RWPE2 (cell line): ENCODE measurements around the gene CDC42EP2.

Experiments used
- ATAC-seq: fragments of 200-7000 bp; cut with Tn5 transposase; 3 replicates; pipeline ENCODE4 v1.9.1; 2021; ENCODE audit warnings: low read depth
- DNase-seq: peaks from one replicate; pipeline ENCODE4 v3.0.0-alpha.2; 2020; ENCODE audit warnings: low spot score
- H3K27ac ChIP-seq: fragments of 450-650 bp; 2 replicates; pipeline ENCODE4 v1.5.1; 2017; ENCODE audit warnings: mild to moderate bottlenecking; ENCODE audit not compliant: poor library complexity, severe bottlenecking
- H3K27me3 ChIP-seq: fragments of 250-450 bp; sonication (Bioruptor Pico); 2 replicates; pipeline ENCODE4 v1.5.1; 2021; ENCODE audit warnings: mild to moderate bottlenecking, moderate library complexity; ENCODE audit not compliant: insufficient read depth, poor library complexity, severe bottlenecking
- H3K36me3 ChIP-seq: fragments of 250-450 bp; sonication (Bioruptor Pico); 2 replicates; pipeline ENCODE4 v1.5.1; 2020; ENCODE audit warnings: low read depth, mild to moderate bottlenecking, moderate library complexity
- H3K4me1 ChIP-seq: fragments of 250-450 bp; sonication (Bioruptor Pico); 2 replicates; pipeline ENCODE4 v1.5.1; 2021; ENCODE audit warnings: mild to moderate bottlenecking, moderate library complexity; ENCODE audit not compliant: insufficient read depth, poor library complexity, severe bottlenecking
- H3K4me3 ChIP-seq: fragments of 250-450 bp; sonication (Bioruptor Pico); 2 replicates; pipeline ENCODE4 v1.5.1; 2021; ENCODE audit warnings: mild to moderate bottlenecking, moderate library complexity; ENCODE audit not compliant: severe bottlenecking
- H3K9me3 ChIP-seq: fragments of 250-450 bp; sonication (Bioruptor Pico); 2 replicates; pipeline ENCODE4 v1.5.1; 2021; ENCODE audit warnings: mild to moderate bottlenecking, moderate library complexity; ENCODE audit not compliant: severe bottlenecking
- TF ChIP-seq, protein P1 (sequence below): fragments of 450-650 bp; IDR thresholded peaks from one replicate; pipeline ENCODE4 v1.5.1; 2017; ENCODE audit warnings: mild to moderate bottlenecking, moderate library complexity; ENCODE audit not compliant: poor library complexity, severe bottlenecking

The CDC42EP2 gene

DNA sequence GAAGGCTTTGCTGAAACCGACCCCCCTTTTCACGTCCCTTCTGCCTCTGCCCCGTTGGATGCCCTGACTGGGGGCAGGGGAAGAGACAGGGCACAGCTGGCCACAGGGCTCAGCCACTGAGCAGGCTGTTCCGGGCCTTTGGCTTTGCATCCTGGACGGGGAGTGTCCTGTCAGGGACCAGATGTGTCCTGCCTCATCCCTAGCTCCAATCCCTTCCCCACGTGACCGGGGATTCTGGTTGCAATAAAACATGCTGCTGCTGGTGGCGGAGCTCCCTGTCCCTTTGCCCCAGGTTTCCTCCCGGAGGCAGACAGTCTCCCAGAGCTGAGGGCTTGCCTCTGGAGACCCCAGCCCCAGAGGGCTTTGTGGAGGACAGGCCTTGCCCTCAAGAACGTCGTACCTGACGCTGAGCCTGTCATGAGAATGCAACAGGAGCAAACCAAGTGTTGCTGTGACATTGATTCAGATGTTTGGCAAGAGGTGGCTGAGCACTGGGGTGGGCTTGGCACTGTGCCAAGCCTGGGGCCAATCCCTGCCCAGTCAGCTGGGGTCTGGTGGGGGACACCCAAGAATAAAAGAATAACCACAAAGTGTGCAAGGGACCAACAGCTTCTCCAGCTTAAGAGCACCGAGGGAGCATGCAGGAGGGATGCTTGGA, 7.3 kb downstream of the CDC42EP2 start:
- TF ChIP-seq, protein P1, sequence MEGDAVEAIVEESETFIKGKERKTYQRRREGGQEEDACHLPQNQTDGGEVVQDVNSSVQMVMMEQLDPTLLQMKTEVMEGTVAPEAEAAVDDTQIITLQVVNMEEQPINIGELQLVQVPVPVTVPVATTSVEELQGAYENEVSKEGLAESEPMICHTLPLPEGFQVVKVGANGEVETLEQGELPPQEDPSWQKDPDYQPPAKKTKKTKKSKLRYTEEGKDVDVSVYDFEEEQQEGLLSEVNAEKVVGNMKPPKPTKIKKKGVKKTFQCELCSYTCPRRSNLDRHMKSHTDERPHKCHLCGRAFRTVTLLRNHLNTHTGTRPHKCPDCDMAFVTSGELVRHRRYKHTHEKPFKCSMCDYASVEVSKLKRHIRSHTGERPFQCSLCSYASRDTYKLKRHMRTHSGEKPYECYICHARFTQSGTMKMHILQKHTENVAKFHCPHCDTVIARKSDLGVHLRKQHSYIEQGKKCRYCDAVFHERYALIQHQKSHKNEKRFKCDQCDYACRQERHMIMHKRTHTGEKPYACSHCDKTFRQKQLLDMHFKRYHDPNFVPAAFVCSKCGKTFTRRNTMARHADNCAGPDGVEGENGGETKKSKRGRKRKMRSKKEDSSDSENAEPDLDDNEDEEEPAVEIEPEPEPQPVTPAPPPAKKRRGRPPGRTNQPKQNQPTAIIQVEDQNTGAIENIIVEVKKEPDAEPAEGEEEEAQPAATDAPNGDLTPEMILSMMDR, result no peak
- no peak overlapping the region for H3K27ac ChIP-seq
- H3K36me3 ChIP-seq, result peaks cover 33% of the 10 kb centered on the region
- DNase-seq, result peak; percentile 57
- no peak for ATAC-seq
- H3K27me3 ChIP-seq, result no peaks in the 10 kb centered on the region
- no peaks in the 10 kb centered on the region for H3K9me3 ChIP-seq
- no peak overlapping the region for H3K4me3 ChIP-seq
- peaks cover 7% of the 10 kb centered on the region for H3K4me1 ChIP-seq

DNA sequence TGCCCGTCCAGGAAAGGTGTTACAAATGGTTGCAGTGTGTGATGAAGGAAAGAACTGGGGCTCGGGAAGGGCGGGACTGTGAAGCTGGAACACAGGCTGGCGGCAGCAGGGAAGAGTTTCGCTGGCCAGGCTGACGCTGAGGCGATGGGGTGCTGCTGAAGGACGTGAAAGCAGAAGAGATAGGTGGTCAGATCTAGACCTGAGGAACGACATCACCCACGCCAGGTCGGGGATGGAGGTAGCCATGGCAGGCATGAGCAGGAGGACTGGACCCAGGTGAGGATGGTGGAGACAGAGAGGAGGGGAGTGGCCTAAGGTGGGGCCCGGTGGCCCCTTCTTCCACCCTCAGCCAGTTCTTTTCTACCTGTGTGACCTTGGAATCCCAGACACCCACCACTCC, 9.1 kb downstream of the CDC42EP2 start:
- no peaks in the 10 kb centered on the region for H3K9me3 ChIP-seq
- H3K36me3 ChIP-seq, result peaks cover 33% of the 10 kb centered on the region
- H3K27me3 ChIP-seq, result no peaks in the 10 kb centered on the region
- ATAC-seq (peak; percentile 43), DNase-seq (no peak)
- TF ChIP-seq, protein P1, result no peak
- H3K4me3 ChIP-seq, result no peak overlapping the region
- no peaks in the 10 kb centered on the region for H3K4me1 ChIP-seq
- H3K27ac ChIP-seq, result no peak overlapping the region

DNA sequence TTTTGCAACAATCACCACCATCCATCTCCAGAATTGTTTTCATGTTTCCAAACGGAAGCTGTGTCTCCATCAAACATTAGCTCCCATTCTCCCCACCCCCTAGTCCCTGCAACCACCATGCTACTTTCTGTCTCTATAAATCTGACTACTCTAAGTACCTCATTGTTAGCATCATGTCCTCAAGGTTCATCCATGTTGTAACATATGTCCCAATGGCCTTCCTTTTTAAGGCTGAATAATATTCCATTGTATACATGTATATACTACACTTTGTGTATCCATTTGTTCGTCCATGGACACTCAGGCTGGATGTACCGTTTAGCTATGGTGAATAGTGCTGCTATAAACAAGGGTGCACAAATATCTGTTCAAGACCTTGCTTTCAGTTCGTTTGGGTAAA, 10.8 kb downstream of the CDC42EP2 start:
- TF ChIP-seq, protein P1, result no peak
- no peak for ATAC-seq
- no peak overlapping the region for H3K27ac ChIP-seq
- peaks cover 4% of the 10 kb centered on the region for H3K4me1 ChIP-seq
- no peak for DNase-seq
- no peaks in the 10 kb centered on the region for H3K9me3 ChIP-seq
- H3K4me3 ChIP-seq, result no peak overlapping the region
- no peaks in the 10 kb centered on the region for H3K27me3 ChIP-seq
- peaks cover 24% of the 10 kb centered on the region for H3K36me3 ChIP-seq

- ATAC-seq (no peak; the same call in 2 of the 3 replicates), DNase-seq (no peak)
- TF ChIP-seq, protein P1, result no peak
- no peaks in the 10 kb centered on the region for H3K9me3 ChIP-seq
- H3K4me3 ChIP-seq, result no peak overlapping the region
- H3K36me3 ChIP-seq, result peaks cover 8% of the 10 kb centered on the region
- H3K27ac ChIP-seq, result no peak overlapping the region
- H3K4me1 ChIP-seq, result peaks cover 4% of the 10 kb centered on the region
- no peaks in the 10 kb centered on the region for H3K27me3 ChIP-seq
Measured at GRCh38 chr11:65327021-65327420, 12.4 kb downstream of the CDC42EP2 start.

GRCh38 chr11:65329478-65329877, 14.8 kb downstream of the CDC42EP2 start:
- Histone ChIP-seq H3K27me3 (no peaks in the 10 kb centered on the region), H3K27ac (peak overlapping the region; percentile 21), H3K4me1 (peaks cover 4% of the 10 kb centered on the region), H3K4me3 (no peak overlapping the region), H3K36me3 (no peaks in the 10 kb centered on the region), H3K9me3 (no peaks in the 10 kb centered on the region)
- TF ChIP-seq, protein P1, result no peak
- ATAC-seq (no peak), DNase-seq (no peak)
